Superior temporal gyrus (tissue), 1 donor: Measurements from ENCODE around the gene THAP4.

ENCODE experiments used
- DNase-seq: peaks from one replicate; pipeline ENCODE4 v3.0.0-alpha.2; 2016; ENCODE audit errors: extremely low spot score

Gene THAP4

DNA sequence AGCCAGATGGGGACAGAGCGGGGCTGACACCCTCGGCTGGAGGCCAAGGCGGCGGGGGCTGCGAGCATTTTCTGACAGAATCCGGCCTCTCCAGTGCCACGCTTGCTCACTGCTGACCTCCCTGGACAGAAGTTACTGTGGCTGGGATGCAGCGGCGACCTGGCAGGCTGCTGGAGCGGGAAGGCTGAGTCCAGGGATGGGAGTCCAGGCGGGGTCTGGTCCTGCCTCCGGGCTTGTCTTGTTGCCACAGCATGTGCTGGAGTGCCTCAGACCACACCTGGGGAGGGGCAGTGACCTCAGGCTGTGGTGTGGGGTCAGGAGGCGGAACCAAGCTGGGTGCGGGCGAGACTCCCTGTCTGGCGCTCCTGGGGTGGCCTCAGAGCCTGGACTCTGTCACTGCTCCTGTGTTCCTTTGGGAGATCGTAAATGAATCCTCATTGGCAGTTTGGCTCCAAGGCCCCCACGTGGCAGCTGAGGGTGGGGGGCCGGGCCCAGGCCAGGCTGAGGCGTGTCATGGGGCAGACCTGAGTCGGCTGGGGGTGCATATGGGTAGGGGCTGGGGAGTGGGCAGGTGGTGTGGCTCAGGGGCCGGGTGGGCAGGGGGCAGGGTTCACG, 72.9 kb downstream of the THAP4 start:
- no peak for DNase-seq

DNA sequence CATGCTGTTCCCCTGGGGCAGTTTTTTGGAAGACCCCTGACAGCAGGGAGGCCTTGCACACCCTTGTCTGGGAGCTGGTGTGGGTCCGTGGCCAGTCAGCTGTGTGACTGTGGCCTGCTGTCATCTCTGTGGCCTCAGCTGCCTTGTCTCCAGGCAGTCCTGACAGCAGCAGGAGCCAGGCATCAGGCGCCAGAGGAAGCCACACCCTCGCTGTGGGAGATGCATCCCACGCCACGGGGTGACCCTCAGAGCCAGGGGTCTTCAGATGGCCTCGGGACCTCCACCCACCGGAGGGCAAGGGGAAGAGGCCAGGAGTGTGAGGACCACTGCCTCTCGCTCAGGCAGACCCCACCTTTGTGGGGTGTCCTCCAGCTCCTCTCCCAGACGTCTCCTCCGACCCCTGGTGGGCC, 73.4 kb downstream of the THAP4 start:
- DNase-seq, result no peak

DNA sequence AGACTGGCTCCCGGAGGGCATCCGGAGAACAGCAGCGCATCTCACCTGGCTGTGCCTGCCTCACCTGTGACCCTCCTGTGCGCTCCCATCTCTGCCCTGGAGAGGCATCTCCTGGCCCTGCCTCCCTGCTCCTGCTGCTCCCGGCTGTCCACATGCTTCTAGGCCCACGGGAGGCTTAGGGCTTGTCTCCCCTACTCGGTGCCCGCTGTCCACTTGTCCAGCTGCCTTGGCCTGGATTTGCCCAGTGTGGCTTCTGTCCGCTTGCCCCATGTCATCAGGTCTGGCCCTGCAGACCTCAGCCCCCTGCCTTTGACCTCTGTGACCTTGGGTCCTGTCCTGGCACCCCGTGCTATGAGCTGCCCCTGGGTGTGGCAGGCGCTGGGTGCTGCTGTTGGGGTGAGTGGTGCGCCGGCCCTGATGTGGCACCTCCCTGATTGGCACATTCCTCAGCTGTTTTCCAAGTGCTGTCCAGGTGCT, 73.9 kb downstream of the THAP4 start:
- DNase-seq, result no peak

DNA sequence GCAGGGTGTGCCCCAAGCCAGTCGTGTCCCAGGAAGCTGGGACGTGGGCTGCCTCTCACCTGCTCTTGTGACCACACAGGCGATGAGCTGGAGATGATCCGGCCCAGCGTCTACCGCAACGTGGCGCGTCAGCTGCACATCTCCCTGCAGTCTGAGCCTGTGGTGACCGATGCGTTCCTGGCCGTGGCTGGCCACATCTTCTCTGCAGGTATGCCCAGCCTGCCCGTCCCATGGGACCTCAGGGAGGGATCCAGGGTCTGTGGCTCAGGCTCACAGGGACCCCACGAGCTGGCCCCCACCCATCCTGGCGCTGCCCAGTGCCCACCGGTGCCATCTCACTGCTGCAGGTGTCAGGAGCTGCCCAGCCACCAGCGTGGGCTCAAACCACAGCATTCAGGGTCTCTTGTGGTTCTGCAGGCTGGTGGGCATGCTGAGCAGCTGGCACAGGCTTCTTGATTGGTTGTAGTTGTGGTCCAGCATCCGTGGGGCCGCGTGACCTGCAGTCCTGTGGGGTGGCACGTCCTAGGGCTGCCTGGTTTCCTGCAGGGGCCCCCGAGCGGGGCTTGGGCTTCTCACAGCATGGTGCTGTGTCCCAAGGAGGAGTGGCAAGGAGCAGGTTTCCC, 74.6 kb downstream of the THAP4 start:
- no peak for DNase-seq

DNA sequence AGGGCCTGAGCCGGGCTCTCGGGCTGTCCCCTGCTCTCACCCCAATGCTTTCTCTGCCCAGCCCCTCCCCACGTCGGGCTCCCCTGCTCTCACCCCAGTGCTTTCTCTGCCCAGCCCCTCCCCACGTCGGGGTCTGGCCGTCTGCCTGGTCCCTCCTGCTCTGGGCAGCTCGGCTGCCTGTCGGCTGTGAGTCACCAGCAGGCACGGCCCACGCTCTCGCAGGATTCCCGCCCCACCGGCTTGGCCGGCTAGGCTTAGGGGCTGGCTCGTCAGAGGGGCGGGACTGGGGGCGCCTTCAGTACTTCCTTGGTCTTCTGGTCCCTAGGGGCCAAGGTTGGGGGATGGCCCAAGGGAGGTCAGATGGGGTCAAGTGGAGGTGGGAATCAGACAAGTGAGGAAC, 75.1 kb downstream of the THAP4 start:
- peak; percentile 82 for DNase-seq

DNA sequence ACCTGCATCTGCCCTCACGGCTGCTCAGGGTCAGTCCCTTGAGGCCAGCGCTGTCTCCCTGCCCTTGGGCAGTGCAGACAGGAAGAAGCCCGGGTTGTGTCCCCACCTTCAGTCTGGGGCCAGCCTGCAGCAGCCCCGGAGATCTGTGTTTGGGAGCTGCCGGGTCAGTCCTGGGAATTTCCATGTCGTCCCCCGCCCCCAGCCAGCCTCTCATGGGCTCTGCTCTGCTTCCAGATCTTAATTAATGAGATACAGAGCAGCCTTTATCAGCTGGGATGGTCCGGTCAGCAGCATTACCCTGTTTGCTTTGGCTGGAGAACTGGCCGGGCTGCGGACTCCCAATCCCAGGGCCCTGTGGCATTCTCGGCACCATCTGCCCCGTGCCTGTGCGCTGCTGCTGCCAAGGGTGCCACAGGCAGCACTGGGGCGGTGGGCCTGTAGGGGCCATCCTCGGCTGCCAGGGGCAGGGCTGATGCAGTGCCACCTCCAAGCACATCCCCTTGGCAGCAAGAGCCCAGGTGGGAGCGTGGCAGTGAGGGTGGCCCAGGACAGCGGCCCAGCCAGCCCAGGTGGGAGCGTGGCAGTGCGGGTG, 76.0 kb downstream of the THAP4 start:
- DNase-seq, result peak; percentile 52

DNA sequence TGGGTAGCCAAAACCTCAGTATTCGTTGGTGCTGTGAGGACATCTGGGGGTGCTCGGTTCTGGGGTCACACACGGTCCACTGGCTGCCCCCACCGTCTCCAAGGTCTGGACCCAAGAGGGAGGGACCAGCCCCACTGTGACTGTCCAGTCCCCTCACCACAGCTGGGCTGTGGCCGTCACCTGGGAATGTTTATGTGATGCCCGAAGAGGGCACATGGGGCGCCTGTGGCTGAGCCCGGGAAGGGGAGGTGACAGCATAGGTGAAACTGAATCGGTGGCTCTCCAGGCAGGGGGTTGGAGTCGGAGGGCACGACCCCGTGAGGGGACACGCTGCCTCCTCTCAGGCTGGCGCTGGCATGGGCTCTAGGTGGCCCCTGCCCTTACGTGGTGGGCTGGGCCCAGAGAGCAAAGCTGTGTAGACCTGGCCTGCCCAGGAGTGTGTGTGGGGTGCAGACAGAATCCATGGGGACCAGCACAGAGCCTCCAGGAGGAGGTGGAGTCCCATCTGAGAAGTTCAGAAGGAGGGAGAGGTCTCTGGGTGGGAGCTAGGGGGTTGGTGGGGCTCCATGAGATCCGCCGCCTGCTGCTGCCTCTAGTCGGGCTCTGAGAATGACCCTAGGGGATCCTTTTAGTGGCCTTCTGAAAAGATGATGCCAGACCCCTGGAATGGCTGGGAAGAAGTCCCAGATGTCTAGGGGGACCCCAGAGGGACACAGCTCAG, 76.6 kb downstream of the THAP4 start:
- no peak for DNase-seq

DNA sequence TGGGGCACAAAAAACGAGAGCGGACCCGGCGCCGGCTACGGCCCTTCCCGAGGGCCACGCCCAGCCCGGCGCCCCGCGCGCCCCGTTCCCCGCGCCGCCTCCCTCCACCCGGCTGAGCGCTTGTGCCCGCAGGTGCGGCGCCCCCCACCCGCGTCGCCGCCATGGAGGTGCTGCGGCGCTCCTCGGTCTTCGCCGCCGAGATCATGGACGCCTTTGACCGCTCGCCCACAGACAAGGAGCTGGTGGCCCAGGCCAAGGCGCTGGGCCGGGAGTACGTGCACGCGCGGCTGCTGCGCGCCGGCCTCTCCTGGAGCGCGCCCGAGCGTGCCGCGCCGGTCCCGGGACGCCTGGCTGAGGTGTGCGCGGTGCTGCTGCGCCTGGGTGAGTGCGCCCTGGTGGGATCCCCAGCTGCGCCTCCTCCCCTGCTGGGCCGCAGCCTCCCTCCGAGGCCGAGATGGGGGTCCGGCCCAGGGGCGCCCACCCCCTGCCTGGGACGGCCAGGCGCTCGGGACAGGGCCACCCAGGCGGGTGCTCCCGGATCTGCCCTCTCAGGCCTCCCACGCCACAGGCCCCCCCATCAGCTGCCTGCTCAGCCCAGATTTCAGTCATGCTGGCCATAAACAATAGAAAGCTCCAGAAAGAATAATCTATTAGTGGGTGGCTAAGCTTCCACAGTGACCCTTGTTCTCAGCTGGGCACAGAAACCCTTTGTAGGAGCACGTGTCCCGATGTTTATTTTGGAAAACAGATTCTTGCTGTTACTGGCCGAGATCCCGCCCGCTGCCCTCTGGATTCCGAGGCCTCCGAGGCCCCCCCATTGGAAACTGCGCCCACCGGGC, 77.4 kb downstream of the THAP4 start:
- DNase-seq, result peak; percentile 96

DNA sequence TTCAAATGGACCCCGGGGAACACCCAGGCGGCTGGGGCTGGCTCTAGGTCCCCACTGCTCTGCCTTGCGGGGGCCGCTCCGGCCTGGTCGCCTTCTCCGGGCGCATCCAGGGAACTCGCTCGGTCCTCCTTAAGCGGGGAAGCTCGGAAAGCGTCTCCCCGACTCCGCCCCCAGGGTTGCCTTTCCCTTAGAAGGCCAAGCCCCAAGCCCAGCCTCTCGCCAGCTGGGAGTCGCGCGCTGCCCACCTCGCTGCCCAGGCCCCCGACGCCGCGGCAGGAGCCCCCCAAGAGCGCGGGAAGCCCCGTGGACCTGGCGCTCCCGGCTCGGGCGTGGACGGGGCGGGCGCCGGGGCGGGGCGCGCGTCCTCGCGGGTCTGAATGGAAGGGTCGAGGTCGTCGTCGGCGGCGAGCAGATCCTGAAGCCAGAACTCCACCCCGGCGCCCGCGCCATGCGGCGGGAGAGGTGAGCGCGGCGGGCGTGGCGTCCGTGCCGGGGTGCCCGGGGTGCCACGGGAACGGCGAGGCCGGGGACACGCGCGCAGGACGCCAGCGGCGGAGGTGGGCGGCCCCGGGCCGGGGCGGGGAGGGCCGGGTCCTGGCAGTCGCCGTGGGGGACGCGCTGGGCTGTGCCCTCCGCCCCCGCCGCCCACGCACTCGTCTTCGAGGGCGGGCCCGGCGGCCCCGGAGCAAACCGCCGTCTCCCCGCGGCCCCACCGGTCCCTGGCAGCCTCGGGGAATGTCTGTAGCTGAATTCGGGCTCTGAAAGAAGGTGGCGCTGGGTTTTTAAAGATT, 78.2 kb downstream of the THAP4 start, which contains the start of gene BOK:
TSS of gene BOK (plus strand) at position 214 of the 791 bp plus-strand sequence. CDS start 739 bp downstream, outside the sequence.
- DNase-seq, result peak; percentile 78

DNA sequence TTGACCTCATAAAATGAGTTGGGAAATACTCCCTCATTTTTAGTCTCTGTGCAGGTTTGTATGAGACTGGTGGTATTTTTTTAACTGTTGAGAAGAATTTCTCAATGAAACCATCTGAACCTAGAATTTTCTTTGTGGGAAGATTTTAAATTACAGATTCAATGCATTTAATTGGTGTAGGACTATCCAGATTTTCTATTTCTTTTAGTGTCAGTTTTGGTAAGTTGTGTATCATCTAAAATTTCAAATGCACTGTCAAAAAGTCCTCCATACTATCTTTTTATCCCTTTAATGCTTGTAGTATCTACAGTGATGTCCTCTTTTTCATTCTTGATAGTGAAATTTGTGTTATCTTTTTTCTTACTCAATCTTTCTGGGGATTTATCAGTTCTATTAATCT, 80.2 kb downstream of the THAP4 start:
- no peak for DNase-seq

DNA sequence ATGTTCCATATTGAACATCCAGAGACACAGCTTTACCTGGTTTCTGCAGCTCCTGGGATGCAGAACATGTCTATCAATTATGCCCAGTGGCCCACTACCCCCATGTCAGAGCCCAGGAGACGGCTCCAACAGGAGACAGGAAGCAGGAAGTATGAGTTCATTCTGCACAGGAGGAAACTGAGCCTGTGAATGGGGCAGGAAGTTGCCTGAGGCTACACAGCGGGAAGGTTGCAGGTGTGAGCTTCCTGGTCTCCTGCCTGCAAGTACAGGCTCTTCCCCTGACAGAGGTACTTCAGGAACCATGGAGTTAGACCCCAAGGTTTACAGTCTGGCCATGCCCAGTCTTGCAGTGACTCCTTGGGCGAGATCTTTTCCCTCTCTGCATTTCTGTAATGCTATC, 81.2 kb downstream of the THAP4 start:
- no peak for DNase-seq

DNA sequence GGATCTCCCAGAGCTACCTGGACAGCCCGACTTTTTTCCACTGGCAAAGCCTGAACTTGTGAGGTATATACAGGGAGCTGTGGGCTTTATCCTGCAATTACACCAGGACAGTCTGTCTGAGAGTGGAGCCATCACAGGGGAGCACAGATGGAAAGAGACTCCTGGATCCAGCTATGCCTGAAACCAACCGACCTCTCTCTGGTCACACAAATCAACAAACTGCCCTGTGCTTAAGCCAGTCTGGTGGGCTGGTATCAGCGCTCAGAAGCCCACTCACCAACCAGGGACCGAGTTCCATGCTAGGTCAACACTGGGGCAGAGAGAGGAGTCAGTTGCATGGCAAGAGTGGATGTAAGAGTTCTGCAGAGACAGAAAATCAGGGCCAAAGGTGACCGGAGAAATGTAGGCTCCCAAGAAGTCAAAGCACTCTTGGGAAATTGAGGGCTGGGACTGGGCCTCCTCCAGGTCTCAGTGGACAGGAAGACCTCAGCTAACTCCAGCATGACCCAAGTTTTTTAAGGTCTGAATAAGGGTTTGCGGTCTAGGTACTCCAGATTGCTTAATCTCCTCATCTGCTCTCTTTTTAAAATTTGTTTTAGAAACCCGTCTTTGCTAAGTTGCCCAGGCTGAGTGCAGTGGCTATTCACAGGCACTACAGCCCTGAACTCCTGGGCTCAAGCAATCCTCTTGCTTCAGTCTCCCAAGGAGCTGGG, 82.2 kb downstream of the THAP4 start:
- no peak for DNase-seq

DNA sequence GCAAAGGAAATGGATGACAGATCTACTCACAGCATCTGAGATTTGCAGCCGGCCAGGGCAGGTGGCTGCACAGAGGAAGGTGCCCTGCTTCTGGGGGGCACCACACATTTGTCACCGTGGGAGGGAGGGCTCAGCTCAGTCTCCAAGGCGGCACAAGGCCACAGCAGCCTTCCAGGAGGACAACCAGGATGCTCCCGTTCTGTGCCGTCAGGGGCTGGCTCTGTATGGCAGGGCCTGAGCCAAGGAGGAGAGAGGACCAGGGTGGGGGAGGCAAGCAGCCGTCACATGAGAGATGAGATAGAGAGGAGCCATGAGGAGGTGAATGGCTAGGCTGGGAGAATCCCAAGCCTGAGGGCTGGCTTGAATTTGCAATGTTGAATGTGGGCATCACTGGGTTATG, 83.0 kb downstream of the THAP4 start:
- DNase-seq, result no peak

DNA sequence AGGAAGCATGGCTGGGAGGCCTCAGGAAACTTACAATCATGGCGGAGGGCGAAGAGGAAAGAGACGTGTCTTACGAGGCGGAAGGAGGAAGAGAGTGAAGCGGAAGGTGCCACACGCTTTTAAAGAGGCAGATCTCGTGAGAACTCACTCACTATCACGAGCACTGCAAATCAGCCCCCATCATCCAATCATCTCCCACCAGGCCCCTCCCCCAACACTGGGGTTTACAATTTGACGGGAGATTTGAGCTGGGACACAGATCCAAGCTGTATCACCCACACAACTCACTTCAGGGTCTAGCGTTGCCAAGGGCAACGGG, 83.5 kb downstream of the THAP4 start:
- DNase-seq, result no peak

DNA sequence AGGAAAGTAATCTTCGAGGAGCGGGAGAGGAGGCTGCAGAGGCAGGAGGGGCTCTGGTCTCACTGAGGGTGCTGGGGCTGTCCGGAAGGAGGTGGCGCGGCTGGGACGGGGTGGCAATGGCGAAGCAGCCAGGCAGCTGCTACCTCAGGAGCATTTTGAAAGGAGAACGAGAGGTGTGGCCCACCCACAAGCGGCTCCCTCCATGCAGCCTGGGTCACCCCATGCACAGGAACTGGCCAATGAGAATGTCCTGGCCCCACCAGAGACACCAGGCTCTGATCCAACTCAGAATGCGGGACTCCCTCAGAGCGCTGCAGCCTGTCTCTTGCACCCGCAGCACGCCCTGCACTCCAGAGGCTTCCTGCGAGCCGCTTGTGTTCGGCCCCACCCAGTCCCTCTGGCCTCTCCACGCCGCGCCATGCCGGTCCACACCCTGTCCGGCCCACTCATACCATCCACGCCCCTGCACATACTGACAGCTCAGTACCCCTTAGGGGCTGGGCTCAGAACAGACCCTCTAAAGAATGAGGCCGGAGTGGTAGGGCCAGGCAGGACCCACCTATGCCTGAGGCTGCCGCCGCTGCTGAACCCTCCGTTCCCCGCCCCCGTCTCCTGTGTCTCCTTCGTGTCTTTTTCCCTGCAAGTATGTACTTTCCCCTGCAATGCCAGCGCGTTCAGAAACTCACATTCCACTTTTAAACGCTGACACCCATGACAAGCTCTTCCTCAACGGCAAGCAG, 84.8 kb downstream of the THAP4 start:
- DNase-seq, result no peak

DNA sequence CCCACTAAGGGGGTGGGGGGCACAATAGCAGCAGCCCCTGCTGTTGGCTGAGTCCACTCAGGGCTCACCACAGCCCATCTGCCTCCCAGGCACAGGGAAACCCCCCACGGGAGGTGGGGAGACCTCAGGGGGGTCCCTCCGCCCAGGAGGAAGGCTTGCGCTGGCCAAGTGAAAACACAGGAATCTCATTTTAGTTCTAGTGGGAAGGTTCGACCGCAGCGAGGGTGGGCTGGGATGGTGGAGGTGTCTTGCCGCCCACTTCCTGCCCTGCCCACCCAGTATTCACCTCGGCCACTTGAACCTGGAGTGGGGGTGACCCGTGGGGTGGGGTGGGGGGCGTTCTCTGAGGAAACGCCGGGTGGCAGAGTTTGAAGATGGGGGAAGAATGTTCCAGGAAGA, 85.4 kb downstream of the THAP4 start:
- DNase-seq, result no peak

DNA sequence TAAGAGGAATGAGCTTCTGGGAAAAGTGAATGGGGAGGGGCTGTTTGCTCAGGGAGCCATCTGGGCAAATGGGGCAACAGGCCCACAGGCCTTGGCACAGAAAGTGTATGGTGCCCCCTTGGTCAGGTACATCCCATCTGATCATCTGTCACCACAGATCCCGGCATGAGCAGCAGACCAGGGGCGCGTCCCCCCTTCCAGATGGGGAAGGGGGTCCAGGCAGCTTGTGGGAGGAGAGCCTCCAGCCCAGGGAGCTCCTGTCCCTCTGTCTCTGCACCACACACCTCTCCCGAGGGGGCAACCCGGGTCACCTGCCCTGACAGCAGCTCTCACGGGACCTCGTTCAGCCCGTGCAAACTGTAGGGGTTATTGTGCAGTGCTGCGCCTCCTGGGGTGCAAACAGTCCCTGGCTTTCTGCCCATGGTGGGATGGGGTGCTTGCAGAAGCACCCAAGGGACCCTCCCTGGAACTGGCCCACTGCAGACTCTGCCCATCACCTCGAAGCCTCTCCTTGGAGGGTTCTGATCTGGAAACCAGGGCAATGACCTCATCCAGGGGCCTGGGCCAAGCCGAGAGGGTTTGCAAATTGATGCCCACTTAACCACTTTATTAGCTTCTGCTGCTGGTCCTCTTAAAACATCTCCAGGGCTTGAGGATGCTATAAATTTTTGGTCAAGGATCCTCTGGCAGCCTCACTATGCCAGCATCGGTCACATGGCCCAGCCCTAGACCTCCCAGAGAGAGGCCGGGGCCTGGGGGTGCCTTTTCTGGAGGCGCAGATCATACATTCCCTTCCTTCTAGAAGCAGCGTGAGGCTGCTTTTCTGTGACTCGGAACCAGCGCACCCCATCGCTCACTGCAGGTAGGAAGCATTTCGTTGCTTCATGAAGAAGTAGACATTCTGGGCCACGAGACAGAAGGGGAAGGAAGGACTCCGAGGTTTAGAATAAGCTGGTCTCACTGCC, 86.1 kb downstream of the THAP4 start:
- DNase-seq, result no peak

DNA sequence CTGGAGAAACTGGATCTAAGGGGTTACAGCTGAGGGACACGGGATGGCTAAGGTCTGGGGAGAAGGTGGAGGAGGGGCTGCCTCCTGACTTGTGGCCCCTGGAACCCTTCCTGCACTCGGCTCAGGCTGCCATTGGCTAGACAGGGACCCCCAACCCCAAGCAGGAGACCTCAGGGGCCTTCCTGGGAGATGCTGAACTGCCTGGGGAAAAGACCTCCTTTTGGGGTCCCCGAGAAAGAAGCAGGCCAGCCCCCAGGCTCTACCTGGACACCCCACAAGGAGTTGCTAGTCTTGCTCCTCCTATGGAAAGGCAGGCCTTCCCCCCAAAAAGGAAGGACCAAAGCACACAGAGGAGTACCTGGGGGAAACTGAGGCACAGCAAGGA, 88.5 kb downstream of the THAP4 start:
- DNase-seq, result no peak
